ENCODE measurements around the gene SPRY4. TPM values are rescaled to one million over a fixed set of nuclear protein-coding genes. Genes with fewer than 3 reads are reported as not detected.

The SPRY4 gene
- total and polyA plus RNA-seq, 2 of the 8 experiments (the other 6 are each of a cell fraction or from before 2014, with no cell fraction given) = 59.1 to 113 TPM

DNA sequence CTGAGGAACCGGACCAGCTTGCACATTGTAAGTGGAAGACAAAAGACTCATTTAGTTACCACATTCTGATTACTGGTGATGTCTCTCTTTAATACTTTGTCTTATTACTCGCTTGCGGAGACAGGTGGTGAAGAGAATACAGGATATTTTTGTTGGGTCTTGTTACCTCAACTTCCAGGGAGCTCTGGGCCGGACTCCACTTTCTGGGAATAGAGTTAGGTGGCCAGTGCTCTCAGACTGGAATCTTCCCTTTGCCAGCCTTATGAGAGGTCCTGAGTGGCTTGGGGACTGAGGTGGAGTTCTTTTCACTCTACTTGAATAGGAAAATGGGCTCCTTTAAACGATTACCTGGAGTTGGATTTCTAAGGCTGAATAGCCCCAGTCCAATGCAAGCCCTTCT, 33.3 kb upstream of the SPRY4 start (continued):
- TF ChIP-seq, protein P1, sequence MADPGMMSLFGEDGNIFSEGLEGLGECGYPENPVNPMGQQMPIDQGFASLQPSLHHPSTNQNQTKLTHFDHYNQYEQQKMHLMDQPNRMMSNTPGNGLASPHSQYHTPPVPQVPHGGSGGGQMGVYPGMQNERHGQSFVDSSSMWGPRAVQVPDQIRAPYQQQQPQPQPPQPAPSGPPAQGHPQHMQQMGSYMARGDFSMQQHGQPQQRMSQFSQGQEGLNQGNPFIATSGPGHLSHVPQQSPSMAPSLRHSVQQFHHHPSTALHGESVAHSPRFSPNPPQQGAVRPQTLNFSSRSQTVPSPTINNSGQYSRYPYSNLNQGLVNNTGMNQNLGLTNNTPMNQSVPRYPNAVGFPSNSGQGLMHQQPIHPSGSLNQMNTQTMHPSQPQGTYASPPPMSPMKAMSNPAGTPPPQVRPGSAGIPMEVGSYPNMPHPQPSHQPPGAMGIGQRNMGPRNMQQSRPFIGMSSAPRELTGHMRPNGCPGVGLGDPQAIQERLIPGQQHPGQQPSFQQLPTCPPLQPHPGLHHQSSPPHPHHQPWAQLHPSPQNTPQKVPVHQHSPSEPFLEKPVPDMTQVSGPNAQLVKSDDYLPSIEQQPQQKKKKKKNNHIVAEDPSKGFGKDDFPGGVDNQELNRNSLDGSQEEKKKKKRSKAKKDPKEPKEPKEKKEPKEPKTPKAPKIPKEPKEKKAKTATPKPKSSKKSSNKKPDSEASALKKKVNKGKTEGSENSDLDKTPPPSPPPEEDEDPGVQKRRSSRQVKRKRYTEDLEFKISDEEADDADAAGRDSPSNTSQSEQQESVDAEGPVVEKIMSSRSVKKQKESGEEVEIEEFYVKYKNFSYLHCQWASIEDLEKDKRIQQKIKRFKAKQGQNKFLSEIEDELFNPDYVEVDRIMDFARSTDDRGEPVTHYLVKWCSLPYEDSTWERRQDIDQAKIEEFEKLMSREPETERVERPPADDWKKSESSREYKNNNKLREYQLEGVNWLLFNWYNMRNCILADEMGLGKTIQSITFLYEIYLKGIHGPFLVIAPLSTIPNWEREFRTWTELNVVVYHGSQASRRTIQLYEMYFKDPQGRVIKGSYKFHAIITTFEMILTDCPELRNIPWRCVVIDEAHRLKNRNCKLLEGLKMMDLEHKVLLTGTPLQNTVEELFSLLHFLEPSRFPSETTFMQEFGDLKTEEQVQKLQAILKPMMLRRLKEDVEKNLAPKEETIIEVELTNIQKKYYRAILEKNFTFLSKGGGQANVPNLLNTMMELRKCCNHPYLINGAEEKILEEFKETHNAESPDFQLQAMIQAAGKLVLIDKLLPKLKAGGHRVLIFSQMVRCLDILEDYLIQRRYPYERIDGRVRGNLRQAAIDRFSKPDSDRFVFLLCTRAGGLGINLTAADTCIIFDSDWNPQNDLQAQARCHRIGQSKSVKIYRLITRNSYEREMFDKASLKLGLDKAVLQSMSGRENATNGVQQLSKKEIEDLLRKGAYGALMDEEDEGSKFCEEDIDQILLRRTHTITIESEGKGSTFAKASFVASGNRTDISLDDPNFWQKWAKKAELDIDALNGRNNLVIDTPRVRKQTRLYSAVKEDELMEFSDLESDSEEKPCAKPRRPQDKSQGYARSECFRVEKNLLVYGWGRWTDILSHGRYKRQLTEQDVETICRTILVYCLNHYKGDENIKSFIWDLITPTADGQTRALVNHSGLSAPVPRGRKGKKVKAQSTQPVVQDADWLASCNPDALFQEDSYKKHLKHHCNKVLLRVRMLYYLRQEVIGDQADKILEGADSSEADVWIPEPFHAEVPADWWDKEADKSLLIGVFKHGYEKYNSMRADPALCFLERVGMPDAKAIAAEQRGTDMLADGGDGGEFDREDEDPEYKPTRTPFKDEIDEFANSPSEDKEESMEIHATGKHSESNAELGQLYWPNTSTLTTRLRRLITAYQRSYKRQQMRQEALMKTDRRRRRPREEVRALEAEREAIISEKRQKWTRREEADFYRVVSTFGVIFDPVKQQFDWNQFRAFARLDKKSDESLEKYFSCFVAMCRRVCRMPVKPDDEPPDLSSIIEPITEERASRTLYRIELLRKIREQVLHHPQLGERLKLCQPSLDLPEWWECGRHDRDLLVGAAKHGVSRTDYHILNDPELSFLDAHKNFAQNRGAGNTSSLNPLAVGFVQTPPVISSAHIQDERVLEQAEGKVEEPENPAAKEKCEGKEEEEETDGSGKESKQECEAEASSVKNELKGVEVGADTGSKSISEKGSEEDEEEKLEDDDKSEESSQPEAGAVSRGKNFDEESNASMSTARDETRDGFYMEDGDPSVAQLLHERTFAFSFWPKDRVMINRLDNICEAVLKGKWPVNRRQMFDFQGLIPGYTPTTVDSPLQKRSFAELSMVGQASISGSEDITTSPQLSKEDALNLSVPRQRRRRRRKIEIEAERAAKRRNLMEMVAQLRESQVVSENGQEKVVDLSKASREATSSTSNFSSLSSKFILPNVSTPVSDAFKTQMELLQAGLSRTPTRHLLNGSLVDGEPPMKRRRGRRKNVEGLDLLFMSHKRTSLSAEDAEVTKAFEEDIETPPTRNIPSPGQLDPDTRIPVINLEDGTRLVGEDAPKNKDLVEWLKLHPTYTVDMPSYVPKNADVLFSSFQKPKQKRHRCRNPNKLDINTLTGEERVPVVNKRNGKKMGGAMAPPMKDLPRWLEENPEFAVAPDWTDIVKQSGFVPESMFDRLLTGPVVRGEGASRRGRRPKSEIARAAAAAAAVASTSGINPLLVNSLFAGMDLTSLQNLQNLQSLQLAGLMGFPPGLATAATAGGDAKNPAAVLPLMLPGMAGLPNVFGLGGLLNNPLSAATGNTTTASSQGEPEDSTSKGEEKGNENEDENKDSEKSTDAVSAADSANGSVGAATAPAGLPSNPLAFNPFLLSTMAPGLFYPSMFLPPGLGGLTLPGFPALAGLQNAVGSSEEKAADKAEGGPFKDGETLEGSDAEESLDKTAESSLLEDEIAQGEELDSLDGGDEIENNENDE (IDR thresholded peaks at IDR 0.05; ENCODE audit: insufficient replicate concordance, low read length) = no peak
- TF ChIP-seq SAP30 (IDR thresholded peaks at IDR 0.05; ENCODE audit: insufficient read depth, insufficient replicate concordance, low read length) (no peak), CEBPB (IDR thresholded peaks at IDR 0.05; ENCODE audit: low read depth, low read length) (no peak), CBX5 (IDR thresholded peaks at IDR 0.05; ENCODE audit: low read depth, low read length) (no peak), NANOG (IDR thresholded peaks at IDR 0.05; ENCODE audit: insufficient read depth, low read depth, low read length, poor library complexity, severe bottlenecking) (no peak), RXRA (IDR thresholded peaks at IDR 0.05; ENCODE audit: insufficient read depth, low read depth, low read length) (no peak), TCF12 (IDR thresholded peaks at IDR 0.05; ENCODE audit: low read depth, low read length) (no peak), SP4 (IDR thresholded peaks at IDR 0.05; ENCODE audit: low read length) (no peak)

Measured in H1 (cell line).